ENCODE data around the gene RCAN2.

Gene RCAN2

DNA sequence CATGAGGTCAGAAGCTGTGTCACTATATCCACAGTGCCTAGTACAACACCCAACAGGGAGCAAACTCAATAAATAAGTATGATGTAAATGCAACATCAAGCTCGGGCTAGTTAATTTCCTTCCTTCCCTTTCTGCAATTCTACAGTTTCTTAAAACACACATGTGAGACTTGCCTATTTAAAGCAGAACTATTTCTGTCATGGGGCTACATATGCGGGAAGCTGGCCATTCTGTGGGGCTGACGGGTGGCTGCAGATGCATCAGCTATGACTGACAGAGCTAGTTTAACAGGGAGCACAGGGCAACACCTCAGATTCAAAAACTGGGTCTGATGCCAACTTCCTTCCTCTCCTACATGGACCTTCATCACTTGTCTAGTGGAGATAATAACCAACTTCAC, 202.4 kb downstream of the RCAN2 start:
- DNase-seq, result no peak

- no peak for DNase-seq
Measured at GRCh38 chr6:46287681-46288080, 203.6 kb downstream of the RCAN2 start.

- DNase-seq, result no peak
Measured at GRCh38 chr6:46287043-46287442, 204.2 kb downstream of the RCAN2 start.

DNA sequence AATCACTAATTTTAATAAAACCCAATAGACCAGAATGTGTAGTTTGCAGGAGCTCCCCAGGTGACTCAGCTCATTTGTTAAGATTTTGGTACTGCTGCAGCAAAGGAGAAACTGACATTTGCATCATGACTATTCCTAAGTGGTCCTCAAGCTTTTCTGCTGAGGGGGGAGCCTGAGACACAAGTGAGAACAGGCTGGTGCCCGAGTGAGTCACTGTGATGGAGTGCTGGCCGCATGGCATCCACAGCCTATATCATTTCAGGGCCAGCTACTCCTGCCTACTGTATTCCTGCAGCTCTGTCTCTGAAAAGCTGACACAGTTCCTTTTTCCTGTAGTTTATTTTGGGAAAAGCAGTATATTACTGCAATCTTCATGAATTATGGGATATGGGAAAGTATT, 206.8 kb downstream of the RCAN2 start:
- no peak for DNase-seq

GRCh38 chr6:46281110-46281509, 210.1 kb downstream of the RCAN2 start:
- no peak for DNase-seq

DNA sequence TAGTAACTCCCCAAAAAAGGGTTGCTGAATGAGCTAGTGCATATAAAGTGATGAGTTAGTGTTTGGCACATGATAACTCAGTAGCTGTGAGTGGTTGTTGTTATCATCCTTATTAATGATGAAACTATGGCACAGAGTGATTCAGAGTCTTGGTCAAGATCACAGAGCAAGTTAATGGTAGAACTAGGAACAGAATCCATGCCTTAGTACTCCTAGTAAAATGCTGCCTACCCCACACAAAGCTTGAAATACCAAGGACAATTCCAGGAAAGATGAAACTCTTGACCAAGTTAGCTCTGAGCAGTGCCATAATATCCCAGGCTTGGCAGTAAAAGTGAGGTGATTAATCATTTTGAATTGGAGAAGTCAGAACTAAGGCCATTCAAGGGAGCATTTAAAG, 211.4 kb downstream of the RCAN2 start:
- DNase-seq, result no peak

- no peak for DNase-seq
Measured at GRCh38 chr6:46276576-46277142, 214.6 kb downstream of the RCAN2 start.

DNA sequence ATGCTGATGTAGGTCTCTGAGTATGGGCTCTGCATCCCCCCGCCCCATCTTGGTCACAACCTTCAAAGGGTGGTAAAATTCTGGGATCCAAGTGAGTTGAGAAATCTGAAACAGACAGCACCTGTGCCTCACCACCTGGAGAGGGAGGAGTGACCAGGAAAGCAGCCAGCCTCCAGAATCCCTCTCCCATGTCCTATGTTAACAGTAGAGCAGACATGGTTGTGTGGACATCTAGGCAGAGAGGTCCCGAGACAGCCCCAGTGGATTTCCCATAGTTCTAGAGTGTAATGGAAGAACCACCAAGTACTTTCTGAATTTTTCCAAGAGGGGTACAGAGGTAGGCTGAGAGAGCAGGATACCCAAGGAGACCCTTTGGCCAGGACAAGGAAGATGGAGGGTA, 216.7 kb downstream of the RCAN2 start:
- DNase-seq, result no peak

DNA sequence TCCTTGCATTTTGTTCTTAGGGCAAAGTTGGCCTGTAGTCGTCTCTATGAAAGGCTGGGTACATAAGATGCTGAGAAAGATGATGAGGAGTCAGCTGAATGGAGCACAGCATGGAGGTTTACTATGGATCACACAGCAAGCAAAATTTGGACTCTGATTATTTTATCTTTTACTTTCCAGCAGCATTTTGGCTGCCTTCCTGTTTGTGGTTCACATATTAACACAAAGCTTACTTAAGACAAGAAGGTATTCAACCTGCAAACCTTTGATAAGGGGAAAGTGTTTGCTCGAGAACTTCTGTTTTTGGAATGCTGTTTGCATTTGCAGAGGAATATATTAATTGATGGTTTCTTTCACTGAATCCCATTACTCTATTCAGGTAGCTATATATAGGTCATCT, 217.3 kb downstream of the RCAN2 start:
- DNase-seq, result no peak

DNA sequence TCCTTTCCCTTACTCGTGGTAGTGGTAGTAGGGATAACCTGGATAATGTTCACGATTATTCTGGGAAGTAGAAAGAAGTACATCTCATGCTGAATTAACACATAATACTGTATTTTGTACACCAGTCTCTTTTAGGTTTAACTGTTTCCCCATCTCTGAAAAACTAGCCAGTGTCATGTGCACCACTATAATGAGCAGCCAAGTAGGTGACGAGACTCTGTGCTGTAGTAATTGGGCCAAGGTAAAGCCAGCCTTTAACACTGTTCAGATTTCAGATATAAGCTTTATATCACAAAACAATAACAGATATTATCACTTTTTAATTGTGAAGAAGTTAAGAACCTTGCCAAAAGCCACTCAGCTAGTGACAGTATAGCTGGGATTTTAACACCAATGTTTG, 219.5 kb downstream of the RCAN2 start:
- DNase-seq, result no peak

DNA sequence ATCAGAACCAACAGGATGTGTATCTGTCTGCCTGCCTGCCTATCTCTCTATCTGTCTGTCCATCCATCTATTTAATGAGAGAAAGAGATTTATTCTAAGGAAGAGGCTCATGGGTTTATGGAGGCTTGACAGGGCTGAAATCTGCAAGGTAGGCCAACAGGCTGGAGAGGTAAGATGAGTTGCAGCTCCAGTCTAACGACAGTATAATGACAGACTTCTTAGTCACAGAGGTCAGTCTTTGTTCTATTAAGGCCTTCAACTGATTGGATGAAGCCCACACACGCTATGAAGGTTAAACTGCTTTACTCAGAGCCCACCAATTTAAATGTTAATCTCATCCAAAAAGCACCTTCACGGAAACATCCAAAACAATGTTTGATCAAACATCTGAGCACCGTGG, 220.1 kb downstream of the RCAN2 start:
- DNase-seq, result no peak

DNA sequence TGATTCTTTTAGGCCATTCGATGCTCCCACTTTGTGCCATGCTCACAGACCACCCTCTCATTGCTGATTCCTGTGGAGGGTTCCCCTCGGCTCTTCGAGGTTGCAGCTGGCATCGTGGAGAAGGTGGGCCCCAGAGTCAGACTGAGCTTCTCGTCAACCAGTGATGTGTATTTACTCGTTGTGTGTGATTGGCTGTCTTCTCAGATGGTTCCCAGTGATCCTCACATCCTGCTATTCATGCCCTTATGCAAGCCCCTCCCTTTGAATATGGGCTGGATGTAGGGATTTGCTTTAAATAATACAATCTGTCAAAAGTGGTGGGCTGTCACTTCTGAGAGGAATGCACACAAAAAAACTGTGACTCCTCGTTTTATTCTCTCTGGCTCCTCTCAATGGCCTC, 220.9 kb downstream of the RCAN2 start:
- DNase-seq, result no peak

GRCh38 chr6:46269447-46270229, 221.6 kb downstream of the RCAN2 start:
- no peak for DNase-seq

- no peak for DNase-seq
Measured at GRCh38 chr6:46267515-46267914, 223.7 kb downstream of the RCAN2 start.

GRCh38 chr6:46265373-46265772, 225.9 kb downstream of the RCAN2 start:
- no peak for DNase-seq

DNA sequence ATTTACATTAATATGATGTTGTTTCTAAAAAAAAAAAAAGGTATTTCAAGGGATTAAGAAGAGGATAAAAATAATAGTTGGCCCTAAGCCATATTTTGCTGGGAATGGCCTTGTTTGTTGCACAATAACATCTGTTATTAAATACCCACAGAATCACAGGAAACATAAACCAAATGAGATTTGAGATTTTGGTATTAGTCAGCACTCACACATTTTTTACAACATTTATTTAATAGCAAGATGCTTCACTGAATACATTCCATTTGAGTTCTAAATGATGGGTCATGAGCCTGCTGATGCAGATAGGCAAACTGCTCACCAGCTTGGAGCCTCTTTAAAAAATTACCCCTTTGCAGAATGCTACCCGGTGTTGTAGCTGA, 227.6 kb downstream of the RCAN2 start:
- no peak for DNase-seq

- DNase-seq, result no peak
Measured at GRCh38 chr6:46262928-46263706, 228.1 kb downstream of the RCAN2 start.

DNA sequence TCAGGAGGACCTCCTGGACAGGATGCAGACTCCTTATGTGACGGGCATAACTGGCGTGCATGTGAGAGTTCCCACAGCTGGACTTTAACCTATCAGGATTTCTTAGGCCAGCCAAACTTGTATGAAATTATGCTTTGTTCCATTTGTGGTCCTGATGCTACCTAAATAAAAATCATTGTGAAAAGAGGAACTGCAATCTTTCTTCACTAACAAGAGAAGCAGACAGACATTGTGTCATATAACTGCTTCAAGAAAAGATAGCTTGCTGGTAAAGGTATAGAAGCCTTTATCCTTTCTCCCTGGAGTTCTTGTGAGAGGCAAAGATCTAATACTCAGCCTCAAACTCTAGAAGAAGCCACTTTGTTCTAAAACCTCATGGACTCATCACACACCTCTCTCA, 233.0 kb downstream of the RCAN2 start:
- DNase-seq, result no peak

DNA sequence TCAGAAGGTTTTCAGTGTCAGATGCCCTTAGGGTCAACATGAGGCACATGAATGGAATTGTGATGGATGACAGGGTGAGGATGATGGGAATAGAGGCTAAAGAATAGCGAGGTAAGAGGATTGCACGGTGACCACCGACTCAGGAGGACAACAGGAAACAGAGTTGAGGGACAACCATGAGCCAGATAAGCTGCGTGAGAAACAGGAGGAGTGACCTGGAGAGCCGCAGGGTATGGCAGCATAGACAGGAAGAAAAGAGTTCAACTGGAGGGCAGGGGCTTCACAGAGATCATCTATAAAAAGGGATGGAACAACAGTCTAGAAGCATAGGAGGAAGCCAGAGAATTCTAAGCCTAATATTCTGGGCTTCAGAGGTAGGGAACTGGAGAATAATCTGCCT, 235.7 kb downstream of the RCAN2 start:
- DNase-seq, result no peak

DNA sequence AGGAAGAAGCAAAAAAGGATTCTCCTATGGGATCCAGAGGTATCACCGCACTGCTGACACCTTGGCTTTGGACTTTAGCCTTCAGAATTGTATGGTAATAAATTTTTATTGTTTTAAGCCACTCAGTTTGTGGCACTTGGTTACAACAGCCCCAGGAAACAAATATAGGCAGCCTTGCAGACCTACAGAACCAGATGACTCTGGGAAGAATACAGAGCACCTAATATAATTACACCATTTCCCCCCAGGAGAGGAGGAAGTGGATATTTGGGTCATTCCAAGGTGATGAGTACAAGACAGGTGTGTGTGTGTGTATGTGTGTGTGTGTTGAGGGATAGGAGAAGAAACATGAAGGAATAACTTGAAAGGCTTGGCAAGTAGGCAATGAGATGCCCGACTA, 236.3 kb downstream of the RCAN2 start:
- DNase-seq, result no peak

GRCh38 chr6:46254331-46254730, 236.9 kb downstream of the RCAN2 start:
- no peak for DNase-seq

DNA sequence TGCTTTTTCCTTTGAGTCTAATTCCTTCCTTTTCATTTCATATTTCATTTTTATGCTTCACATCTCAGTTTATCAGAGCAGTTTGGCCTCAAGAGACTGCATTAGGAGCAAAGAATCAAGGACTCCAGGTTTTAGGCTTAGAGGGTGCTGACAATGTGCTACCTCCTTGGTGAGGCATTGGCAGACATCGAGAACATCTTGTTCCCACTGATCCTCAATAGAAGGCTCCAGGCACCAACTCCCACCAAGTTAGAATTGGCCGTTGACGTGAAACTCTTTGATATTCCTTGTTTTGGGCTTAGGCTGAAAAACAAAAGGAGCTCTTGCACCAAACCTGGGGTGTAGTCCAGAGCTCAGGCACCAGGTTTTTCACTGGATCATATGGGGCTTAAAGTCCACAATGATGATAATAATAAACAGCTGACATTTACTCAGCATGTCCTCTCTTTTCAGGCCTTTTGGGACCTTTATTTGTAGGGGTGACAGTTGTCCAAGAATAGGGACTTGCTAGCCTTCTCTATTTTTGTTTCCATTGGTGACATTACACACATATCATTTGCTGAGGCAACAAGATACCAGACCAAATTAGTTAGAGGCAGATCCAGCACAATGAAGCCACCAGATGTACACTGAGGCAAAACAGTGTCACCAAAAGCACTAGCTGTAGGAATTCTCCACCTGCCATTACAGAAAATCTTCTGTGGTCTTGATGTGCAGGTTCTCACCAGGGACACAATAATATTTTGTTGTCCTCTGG, 239.5 kb downstream of the RCAN2 start:
- DNase-seq, result no peak

DNA sequence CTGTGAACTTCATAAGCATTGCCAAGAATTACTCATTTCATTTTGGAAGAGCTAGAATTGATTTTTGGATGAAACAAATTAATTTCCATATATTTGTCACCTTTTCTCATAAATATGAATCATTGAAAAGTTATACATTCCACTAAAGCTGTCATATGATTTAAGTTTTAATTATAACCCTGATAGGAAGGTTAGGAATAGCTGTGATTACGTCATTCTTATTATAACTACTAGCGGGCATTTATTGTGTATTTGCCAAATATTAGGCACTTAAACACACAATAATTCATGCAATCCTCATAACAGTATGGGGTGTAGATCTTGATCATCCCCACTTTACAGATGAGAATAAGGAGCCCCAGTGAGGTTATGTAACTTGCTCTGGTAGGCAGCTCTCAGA, 243.1 kb downstream of the RCAN2 start:
- no peak for DNase-seq

All from T-helper 1 cell (primary cell).